GM21786 (cell line): ENCODE measurements around the gene KCNJ16.

Source experiments
- ATAC-seq: cut with Tn5 transposase; IDR thresholded peaks from one replicate; pipeline ENCODE4 v1.9.1; 2021; ENCODE audit not compliant: unreplicated experiment

Gene KCNJ16

GRCh38 chr17:70067134-70067533, 7.9 kb upstream of the KCNJ16 start:
- no peak for ATAC-seq

- ATAC-seq, result no peak
These were observed 4.6 kb upstream of the KCNJ16 start for GRCh38 chr17:70070305-70071027.

GRCh38 chr17:70071127-70071526, 3.9 kb upstream of the KCNJ16 start:
- no peak for ATAC-seq

GRCh38 chr17:70071620-70072019, 3.4 kb upstream of the KCNJ16 start:
- ATAC-seq, result no peak

DNA sequence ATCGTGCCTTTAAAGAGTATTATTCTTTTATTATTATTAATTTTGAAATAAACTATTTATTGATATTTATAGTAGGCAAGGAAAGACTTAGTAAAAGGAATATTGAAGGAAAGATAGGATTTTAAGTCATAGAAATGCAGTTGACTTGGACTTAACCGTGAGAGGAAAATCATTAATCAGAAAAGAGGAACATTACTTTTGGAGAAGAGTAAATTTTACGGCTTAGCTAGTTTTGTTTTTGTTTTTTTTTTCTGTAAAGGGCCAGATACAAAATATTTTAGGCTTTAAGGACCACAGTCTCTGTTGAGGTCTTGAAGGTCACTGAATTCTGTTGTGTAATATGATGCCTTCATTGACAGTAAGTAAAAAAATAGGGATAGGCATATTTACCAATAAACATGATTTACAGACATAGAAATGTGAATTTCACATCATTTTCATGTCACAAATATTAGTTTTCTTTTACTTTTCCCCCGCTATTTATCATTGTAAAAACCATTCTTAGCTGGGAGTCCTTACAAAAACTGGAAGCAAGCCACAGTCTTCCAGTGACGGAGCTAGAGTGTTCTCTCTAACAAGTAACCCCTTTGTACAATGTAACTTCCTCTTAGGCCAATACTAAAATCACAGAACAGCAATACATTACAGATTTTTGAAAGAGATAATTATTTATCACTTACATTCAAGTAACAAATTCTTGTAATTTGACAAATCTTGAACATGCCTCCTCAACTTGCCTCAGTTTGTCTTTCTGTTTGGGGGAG, 2.3 kb upstream of the KCNJ16 start:
- no peak for ATAC-seq

DNA sequence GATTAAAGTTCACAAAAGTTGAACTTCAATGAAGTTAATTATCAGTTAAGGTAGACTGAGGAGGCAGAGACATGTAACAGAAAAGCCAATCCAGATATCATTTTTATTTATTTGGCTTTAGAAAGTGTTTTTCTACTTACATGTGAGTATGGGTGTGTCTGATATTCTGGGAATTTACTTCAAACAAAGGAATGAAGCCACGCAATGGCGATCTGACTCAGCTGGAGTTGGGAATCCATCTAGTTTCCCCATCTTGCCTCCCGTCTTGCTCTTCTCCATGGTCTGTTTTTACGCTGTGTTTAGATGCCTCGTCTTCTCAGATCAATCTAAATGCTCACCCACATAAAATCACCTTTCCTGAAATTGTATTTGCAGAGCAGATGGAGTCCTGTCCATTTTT, 1.7 kb upstream of the KCNJ16 start:
- ATAC-seq, result no peak

DNA sequence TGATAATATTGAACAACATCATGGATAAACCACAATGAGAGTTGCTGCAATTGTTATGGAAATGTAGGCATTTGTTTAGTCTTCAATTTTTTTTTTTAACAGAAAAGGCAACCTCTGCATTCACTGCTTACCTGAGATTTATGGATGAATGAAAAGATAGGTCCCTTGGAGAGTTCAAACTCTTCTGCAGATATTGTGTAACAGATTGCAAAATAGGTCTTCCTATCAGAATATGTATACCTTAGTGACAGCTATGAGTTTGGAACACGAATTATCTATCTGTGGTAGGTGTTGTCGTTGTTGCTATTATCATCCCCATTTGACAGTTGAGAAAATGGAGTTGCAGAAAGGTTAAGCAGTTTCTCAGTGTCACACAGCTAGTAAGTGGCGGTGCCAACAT, 1.2 kb upstream of the KCNJ16 start:
- ATAC-seq, result no peak

- ATAC-seq, result no peak
These were observed 692 bp upstream of the KCNJ16 start for GRCh38 chr17:70074236-70074830.

- ATAC-seq, result no peak
These were observed 1.2 kb downstream of the KCNJ16 start for GRCh38 chr17:70076189-70076588.

GRCh38 chr17:70076831-70077230, 1.8 kb downstream of the KCNJ16 start:
- ATAC-seq, result no peak

GRCh38 chr17:70078549-70078948, 3.5 kb downstream of the KCNJ16 start:
- ATAC-seq, result no peak

- no peak for ATAC-seq
These were observed 4.0 kb downstream of the KCNJ16 start for GRCh38 chr17:70078994-70079531.

DNA sequence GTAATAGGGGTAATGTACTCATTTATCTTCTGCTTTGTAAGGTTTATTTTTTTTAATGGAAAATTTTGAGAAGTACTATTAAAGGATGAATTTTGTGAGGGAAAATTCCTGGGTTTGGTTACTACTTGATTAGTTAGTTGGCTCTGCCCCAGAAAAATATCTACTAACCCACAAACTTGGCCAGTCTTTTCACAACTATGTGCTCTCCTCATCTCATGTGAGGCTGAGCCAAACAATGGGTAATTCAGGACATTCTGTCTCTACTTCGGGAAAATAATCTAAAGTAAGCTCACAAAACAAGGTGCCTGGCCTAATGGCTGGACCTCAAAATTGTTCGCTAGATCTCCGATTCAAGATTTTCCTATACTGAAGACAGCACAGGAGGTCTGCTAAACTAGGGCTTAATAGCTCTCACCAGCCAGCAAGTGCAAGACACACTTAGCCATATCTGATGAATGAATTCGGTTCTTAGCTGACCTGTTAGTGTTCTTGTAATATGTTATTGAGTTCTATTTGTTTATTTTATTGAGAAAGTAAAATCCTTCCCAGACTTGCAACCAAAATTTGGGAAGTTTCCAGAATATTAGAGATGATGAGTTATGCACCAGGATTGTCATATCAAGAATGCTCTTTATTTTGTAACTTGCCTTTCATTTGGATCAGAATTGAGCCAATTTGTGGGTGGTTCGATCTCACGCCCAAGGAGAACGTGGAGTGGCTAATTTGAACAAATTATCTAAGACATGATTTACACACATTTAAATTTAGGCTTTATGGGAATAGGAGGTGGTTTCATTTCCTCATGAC, 5.7 kb downstream of the KCNJ16 start:
- ATAC-seq, result no peak

DNA sequence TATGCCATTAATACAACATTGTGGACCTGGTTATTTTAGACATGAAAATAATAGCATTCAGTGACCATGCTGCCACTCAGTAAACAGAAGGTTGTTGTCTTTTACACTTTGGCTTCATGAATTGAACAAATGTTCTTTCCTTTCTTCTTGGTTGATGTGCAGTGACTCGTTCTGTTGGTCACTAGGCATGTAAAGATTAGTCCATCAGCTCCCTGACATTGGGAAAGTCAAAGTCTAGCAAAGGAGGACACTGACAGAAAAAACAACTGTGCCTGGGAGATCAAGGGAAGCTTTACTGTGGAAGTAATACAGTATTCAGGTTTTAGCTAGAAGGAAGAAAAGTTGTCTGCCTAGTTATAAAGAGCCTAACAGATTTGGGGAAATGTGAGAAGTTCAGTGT, 6.9 kb downstream of the KCNJ16 start:
- ATAC-seq, result no peak

DNA sequence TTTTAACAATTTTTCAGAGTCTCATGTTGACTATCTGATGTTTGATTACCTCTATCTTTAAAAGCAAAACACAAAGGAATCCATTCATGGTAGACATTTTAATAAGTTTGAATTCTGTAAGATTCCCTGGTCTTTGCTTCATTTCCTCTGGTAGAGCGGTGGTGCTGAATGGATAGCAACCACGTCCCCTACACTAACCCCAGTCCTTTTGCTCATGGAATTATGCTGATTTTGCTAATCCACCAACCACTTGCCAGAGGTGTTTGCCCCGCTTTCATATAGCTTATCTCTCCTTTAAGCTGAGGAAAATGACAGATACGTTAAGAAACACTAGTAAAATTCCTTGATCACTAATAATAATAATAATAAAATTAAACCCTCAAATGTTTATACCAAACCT, 9.5 kb downstream of the KCNJ16 start:
- no peak for ATAC-seq

- no peak for ATAC-seq
These were observed 11.5 kb downstream of the KCNJ16 start for GRCh38 chr17:70086516-70086915.

- ATAC-seq, result no peak
These were observed 14.6 kb downstream of the KCNJ16 start for GRCh38 chr17:70089513-70090148.

DNA sequence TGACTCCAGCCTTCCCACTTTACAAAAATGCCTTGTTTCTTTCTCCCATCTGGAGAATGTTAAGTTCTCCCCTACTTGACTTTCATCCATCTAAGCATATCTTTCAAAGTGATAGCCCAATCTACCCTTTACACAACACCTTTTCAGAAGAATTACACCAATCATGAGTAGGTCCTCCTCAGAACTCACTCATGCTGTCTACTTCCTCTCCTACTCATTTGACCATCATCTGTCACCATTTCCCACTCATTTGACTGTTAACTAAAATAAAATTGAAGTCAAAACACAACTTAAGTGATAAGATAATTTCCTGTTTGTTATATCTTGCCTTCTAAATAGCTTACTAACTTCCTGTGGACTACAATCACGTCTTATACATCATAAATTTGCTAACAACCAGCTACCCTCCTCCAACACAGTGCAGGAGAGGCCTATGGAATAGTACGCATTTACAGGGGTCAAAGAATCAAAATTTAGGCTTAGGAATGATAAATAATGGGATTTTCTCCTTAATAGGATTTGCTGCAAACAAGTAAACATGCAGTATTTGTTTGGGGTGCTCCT, 16.1 kb downstream of the KCNJ16 start:
- ATAC-seq, result no peak

GRCh38 chr17:70091696-70092095, 16.7 kb downstream of the KCNJ16 start:
- no peak for ATAC-seq

GRCh38 chr17:70093163-70093562, 18.1 kb downstream of the KCNJ16 start:
- no peak for ATAC-seq
